Panc1 (cell line): ENCODE data around the gene PKP3.

Experiments used
- CTCF ChIP-seq: fragments of 450-650 bp; IDR thresholded peaks from 2 replicates; pipeline ENCODE4 v1.5.1; 2017; ENCODE audit warnings: mild to moderate bottlenecking
- POLR2AphosphoS5 ChIP-seq: IDR thresholded peaks from 2 replicates; pipeline ENCODE4 v1.6.1; 2012; ENCODE audit warnings: mild to moderate bottlenecking, low read depth, low read length, moderate library complexity
- REST ChIP-seq, 2 experiments: IDR thresholded peaks; 2 replicates each; pipeline ENCODE4 v1.6.1; 2011 to 2012; ENCODE audit warnings: low read depth in 2 of 2, control low read depth in 1 of 2, low read length in 1 of 2, mild to moderate bottlenecking in 1 of 2, moderate library complexity in 1 of 2; ENCODE audit not compliant: insufficient read depth in 1 of 2
- SIN3A ChIP-seq: IDR thresholded peaks from 2 replicates; pipeline ENCODE4 v1.6.1; 2012; ENCODE audit warnings: low read depth, mild to moderate bottlenecking, low read length, moderate library complexity, borderline replicate concordance; ENCODE audit not compliant: insufficient read depth

GRCh38 chr11:429931-430456, 36.0 kb downstream of the PKP3 start:
- TF ChIP-seq CTCF (no peak), POLR2AphosphoS5 (no peak), REST (IDR thresholded peaks at IDR 0.05; ENCODE audit: insufficient read depth in 1 of 2, low read depth in 2 of 2, low read length in 1 of 2) (no peak), SIN3A (no peak)
